PC-3 (cell line): Measurements from ENCODE around the gene DACT1. TPM values are rescaled to one million over a fixed set of nuclear protein-coding genes. Genes with fewer than 3 reads are reported as not detected.

ENCODE experiments used
- ATAC-seq: fragments of 200-7000 bp; cut with Tn5 transposase; 2 replicates; pipeline ENCODE4 v1.9.1; 2020; ENCODE audit warnings: mild to moderate bottlenecking, moderate library complexity
- BruUV-seq: library from RNA; stranded (reverse); fragments of 400-500 nt; replicated peaks from 2 replicates; lab custom pipeline; 2021; lab: Mats Ljungman, UMichigan
- CTCF ChIA-PET: fragments of 300-600 bp; sonication (Branson Sonifier 250); formaldehyde crosslinking; loops from one replicate; lab custom pipeline; 2022; ENCODE audit warnings: antibody characterized with exemption; lab: Charles Lee
- POLR2A ChIA-PET: fragments of 300-600 bp; sonication (Branson Sonifier 250); formaldehyde crosslinking; loops from one replicate; lab custom pipeline; 2022; ENCODE audit warnings: antibody characterized with exemption; ENCODE audit not compliant: unreplicated experiment; lab: Charles Lee
- DNase-seq: peaks from one replicate; pipeline ENCODE4 v3.0.0-alpha.2; 2015
- H2AFZ ChIP-seq: fragments of 300-600 bp; sonication (generic); 2 replicates; pipeline ENCODE4 v1.6.0; 2016; ENCODE audit warnings: antibody characterized with exemption, low read length
- H3F3A ChIP-seq: fragments of 300-600 bp; sonication (generic); one replicate; pipeline ENCODE4 v1.6.0; 2017; ENCODE audit warnings: antibody characterized with exemption, low read length, control low read depth, mild to moderate bottlenecking; ENCODE audit not compliant: unreplicated experiment
- H3K27ac ChIP-seq: fragments of 300-600 bp; sonication (generic); 2 replicates; pipeline ENCODE4 v1.5.1; 2016; ENCODE audit warnings: mild to moderate bottlenecking, low read length
- H3K27me3 ChIP-seq: fragments of 300-600 bp; sonication (generic); 2 replicates; pipeline ENCODE4 v1.6.1; 2016; ENCODE audit warnings: low read length, mixed read lengths
- H3K36me3 ChIP-seq: fragments of 300-600 bp; sonication (generic); 2 replicates; pipeline ENCODE4 v1.6.1; 2016; ENCODE audit warnings: low read depth, mixed run types, low read length, mixed read lengths
- H3K4me1 ChIP-seq: fragments of 300-600 bp; sonication (generic); 2 replicates; pipeline ENCODE4 v1.5.1; 2016; ENCODE audit warnings: low read length; ENCODE audit not compliant: insufficient read depth
- H3K4me2 ChIP-seq: fragments of 300-600 bp; sonication (generic); 2 replicates; pipeline ENCODE4 v1.6.0; 2016; ENCODE audit warnings: low read length
- H3K4me3 ChIP-seq: fragments of 300-600 bp; sonication (generic); 2 replicates; pipeline ENCODE4 v1.5.1; 2016; ENCODE audit warnings: mild to moderate bottlenecking, low read length, mixed read lengths
- H3K79me2 ChIP-seq: fragments of 300-600 bp; sonication (generic); 2 replicates; pipeline ENCODE4 v1.6.1; 2017; ENCODE audit warnings: low read length, mixed read lengths
- H3K9ac ChIP-seq: fragments of 300-600 bp; sonication (generic); 2 replicates; pipeline ENCODE4 v1.6.0; 2016; ENCODE audit warnings: mild to moderate bottlenecking, low read length
- H3K9me2 ChIP-seq: fragments of 300-600 bp; sonication (generic); replicated peaks from 2 replicates; pipeline ENCODE4 v1.6.1; 2016; ENCODE audit warnings: mixed run types, low read length, mixed read lengths
- H3K9me3 ChIP-seq: fragments of 300-600 bp; sonication (generic); 2 replicates; pipeline ENCODE4 v1.6.1; 2016; ENCODE audit warnings: low read length, mixed read lengths
- H4K20me1 ChIP-seq: fragments of 300-600 bp; sonication (generic); 2 replicates; pipeline ENCODE4 v1.6.1; 2016; ENCODE audit warnings: low read length, mixed read lengths
- CTCF ChIP-seq: fragments of 300-600 bp; sonication (generic); conservative IDR thresholded peaks from 2 replicates; pipeline ENCODE4 v1.5.1; 2017; ENCODE audit warnings: antibody characterized with exemption, low read depth, mild to moderate bottlenecking, low read length
- EZH2 ChIP-seq: fragments of 300-600 bp; sonication (generic); IDR thresholded peaks from one replicate; pipeline ENCODE4 v1.6.1; 2017; ENCODE audit warnings: antibody characterized with exemption, mild to moderate bottlenecking, low read length; ENCODE audit not compliant: unreplicated experiment
- EZH2phosphoT487 ChIP-seq: fragments of 300-600 bp; sonication (generic); IDR thresholded peaks from 2 replicates; pipeline ENCODE4 v1.6.1; 2018; ENCODE audit warnings: mild to moderate bottlenecking, antibody characterized with exemption, low read length, borderline replicate concordance
- intact Hi-C: fragments of 100-400 bp; cut with micrococcal nuclease; formaldehyde crosslinking; loops from 2 replicates; pipeline ENCODE4 v1.9.0; 2023
- total RNA-seq: library from RNA; depleted of rRNA; stranded (reverse); fragments of >200 nt; gene quantifications from 2 replicates; pipeline ENCODE4 v1.2.3, GENCODE V29; 2014

Gene DACT1
- total RNA-seq, 1 experiment from 2014 or later: 1.8 TPM

GRCh38 chr14:58677517-58677916 is 39.8 kb downstream of the DACT1 start:
- Histone ChIP-seq H3K79me2 (no peaks in the 10 kb centered on the region), H3K36me3 (no peaks in the 10 kb centered on the region), H3K9me2 (no peaks in the 10 kb centered on the region), H3F3A (no peaks in the 10 kb centered on the region), H3K9me3 (no peaks in the 10 kb centered on the region), H3K27ac (no peak overlapping the region), H3K27me3 (peaks cover 96% of the 10 kb centered on the region), H2AFZ (no peak overlapping the region), H3K9ac (no peak overlapping the region), H3K4me3 (no peak overlapping the region), H4K20me1 (no peaks in the 10 kb centered on the region), H3K4me2 (no peak overlapping the region), H3K4me1 (no peaks in the 10 kb centered on the region)
- CTCF ChIA-PET: no interaction called here
- intact Hi-C loops: no loop called here
- no TSS peak for BruUV-seq
- TF ChIP-seq EZH2phosphoT487 (no peak; the same call in 1 of the 2 replicates), CTCF (no peak), EZH2 (no peak)
- POLR2A ChIA-PET: interaction anchor here (0.7 kb wide), 1 partner anchor 41 kb away, joined by 3 read pairs; no protein-coding TSS in a partner anchor
- no peak for DNase-seq
- ATAC-seq: no peak; the same call in 1 of the 2 replicates

- CTCF ChIA-PET: no interaction called here
- ATAC-seq: no peak
- TF ChIP-seq EZH2 (no peak), EZH2phosphoT487 (no peak), CTCF (no peak)
- intact Hi-C loops: no loop called here
- H3K79me2 ChIP-seq: no peaks in the 10 kb centered on the region
- no peak overlapping the region for H3K27ac ChIP-seq
- H3K4me1 ChIP-seq: no peaks in the 10 kb centered on the region
- H3K4me3 ChIP-seq: no peak overlapping the region
- no peak for DNase-seq
- H3K27me3 ChIP-seq: peaks cover 94% of the 10 kb centered on the region
- no peaks in the 10 kb centered on the region for H4K20me1 ChIP-seq
- H3K9me2 ChIP-seq: no peaks in the 10 kb centered on the region
- no peak overlapping the region for H2AFZ ChIP-seq
- no peaks in the 10 kb centered on the region for H3K9me3 ChIP-seq
- H3F3A ChIP-seq: no peaks in the 10 kb centered on the region
- BruUV-seq: no TSS peak
- H3K9ac ChIP-seq: no peak overlapping the region
- no peaks in the 10 kb centered on the region for H3K36me3 ChIP-seq
- POLR2A ChIA-PET: interaction anchor here (0.7 kb wide), 1 partner anchor 42 kb away, joined by 3 read pairs; no protein-coding TSS in a partner anchor
- H3K4me2 ChIP-seq: no peak overlapping the region
These were observed 40.2 kb downstream of the DACT1 start for GRCh38 chr14:58677996-58678395.

GRCh38 chr14:58680698-58681097 is 42.9 kb downstream of the DACT1 start:
- no peaks in the 10 kb centered on the region for H3K4me1 ChIP-seq
- H3K9me2 ChIP-seq: no peaks in the 10 kb centered on the region
- intact Hi-C loops: no loop called here
- ChIA-PET CTCF (interaction anchor here (0.5 kb wide), 1 partner anchor 23 kb away, joined by 3 read pairs; no protein-coding TSS in a partner anchor), POLR2A (no interaction called here)
- no peak overlapping the region for H3K9ac ChIP-seq
- no peaks in the 10 kb centered on the region for H4K20me1 ChIP-seq
- TF ChIP-seq EZH2 (peak; percentile 65), EZH2phosphoT487 (0 out of 2 replicates have a peak, but pooled peaks have one; percentile 56), CTCF (no peak)
- H3K27me3 ChIP-seq: peaks cover 78% of the 10 kb centered on the region
- no TSS peak for BruUV-seq
- no peaks in the 10 kb centered on the region for H3K9me3 ChIP-seq
- no peak overlapping the region for H3K4me3 ChIP-seq
- no peaks in the 10 kb centered on the region for H3F3A ChIP-seq
- no peaks in the 10 kb centered on the region for H3K79me2 ChIP-seq
- H3K36me3 ChIP-seq: no peaks in the 10 kb centered on the region
- ATAC-seq: no peak
- no peak overlapping the region for H3K4me2 ChIP-seq
- no peak overlapping the region for H3K27ac ChIP-seq
- no peak for DNase-seq
- no peak overlapping the region for H2AFZ ChIP-seq
